ENCODE measurements around the gene ADGRV1.

The ADGRV1 gene

DNA sequence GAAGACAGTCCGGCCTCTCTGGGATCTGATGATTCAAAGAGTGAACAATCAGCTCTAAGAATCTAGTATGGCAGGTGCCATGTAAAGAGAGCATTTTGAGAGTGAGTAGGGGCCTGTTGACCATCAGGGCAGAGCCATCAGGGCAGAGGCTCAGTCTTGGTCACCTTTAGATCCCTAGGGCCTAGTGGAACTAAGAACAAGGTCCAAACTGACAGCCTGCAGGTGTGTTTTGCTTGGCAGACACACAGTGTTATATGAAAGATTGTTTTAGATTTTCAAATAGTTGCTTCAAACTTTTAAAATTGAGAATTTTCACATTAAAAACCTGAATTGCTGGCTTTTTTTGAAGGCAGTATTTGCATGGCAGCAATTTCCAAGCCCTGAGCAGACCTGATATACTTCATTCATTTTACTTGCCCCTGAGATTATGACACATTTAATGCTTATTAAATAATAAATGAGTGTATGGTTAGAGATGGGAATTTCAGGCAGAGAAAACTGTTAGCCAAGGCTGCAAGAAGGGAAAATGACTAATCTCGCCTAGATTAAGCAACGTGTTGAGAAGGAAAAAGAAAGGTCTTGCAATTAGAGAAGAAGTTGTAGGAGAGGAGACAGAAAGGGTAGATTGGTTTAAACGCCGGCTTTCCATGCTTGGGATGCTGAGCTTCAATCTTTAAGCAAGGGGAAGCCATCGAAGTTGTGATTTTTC, 544.9 kb downstream of the ADGRV1 start:
- Histone ChIP-seq H3K4me1 (ENCODE audit: insufficient read depth, low read length) (no peaks in the 10 kb centered on the region), H2AFZ (ENCODE audit: low read depth, low read length) (no peak overlapping the region), H4K20me1 (ENCODE audit: insufficient read depth, low read length) (no peaks in the 10 kb centered on the region), H3K27me3 (ENCODE audit: insufficient read depth, low read length, poor library complexity) (peaks cover 6% of the 10 kb centered on the region), H3K36me3 (ENCODE audit: insufficient read depth, low read length) (no peaks in the 10 kb centered on the region), H3K9ac (ENCODE audit: low read depth, low read length) (no peak overlapping the region), H3K79me2 (ENCODE audit: insufficient read depth, low read length) (no peaks in the 10 kb centered on the region), H3K27ac (ENCODE audit: low read length) (no peak overlapping the region), H3K4me3 (ENCODE audit: low read depth in 1 of 2, low read length in 2 of 2) (no peak overlapping the region), H3K4me2 (ENCODE audit: insufficient read depth, low read length) (no peak overlapping the region), H3K9me3 (ENCODE audit: insufficient read depth, low read length, severe bottlenecking) (no peaks in the 10 kb centered on the region)
- TF ChIP-seq, protein P1, sequence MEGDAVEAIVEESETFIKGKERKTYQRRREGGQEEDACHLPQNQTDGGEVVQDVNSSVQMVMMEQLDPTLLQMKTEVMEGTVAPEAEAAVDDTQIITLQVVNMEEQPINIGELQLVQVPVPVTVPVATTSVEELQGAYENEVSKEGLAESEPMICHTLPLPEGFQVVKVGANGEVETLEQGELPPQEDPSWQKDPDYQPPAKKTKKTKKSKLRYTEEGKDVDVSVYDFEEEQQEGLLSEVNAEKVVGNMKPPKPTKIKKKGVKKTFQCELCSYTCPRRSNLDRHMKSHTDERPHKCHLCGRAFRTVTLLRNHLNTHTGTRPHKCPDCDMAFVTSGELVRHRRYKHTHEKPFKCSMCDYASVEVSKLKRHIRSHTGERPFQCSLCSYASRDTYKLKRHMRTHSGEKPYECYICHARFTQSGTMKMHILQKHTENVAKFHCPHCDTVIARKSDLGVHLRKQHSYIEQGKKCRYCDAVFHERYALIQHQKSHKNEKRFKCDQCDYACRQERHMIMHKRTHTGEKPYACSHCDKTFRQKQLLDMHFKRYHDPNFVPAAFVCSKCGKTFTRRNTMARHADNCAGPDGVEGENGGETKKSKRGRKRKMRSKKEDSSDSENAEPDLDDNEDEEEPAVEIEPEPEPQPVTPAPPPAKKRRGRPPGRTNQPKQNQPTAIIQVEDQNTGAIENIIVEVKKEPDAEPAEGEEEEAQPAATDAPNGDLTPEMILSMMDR (IDR thresholded peaks at IDR 0.05; ENCODE audit: borderline replicate concordance, extremely low read depth, low read length, poor library complexity, severe bottlenecking): no peak
- no peak for TF ChIP-seq EZH2 (IDR thresholded peaks at IDR 0.05; ENCODE audit: borderline replicate concordance, low read depth, low read length, severe bottlenecking)
- no peak for DNase-seq
- no peak for ATAC-seq (ENCODE audit: insufficient read depth, low read depth)

GRCh38 chr5:91104062-91104448, 545.5 kb downstream of the ADGRV1 start:
- Histone ChIP-seq H3K27me3 (ENCODE audit: insufficient read depth, low read length, poor library complexity) (peaks cover 6% of the 10 kb centered on the region), H2AFZ (ENCODE audit: low read depth, low read length) (no peak overlapping the region), H3K9me3 (ENCODE audit: insufficient read depth, low read length, severe bottlenecking) (no peaks in the 10 kb centered on the region), H3K4me3 (ENCODE audit: low read depth in 1 of 2, low read length in 2 of 2) (no peak overlapping the region), H3K4me1 (ENCODE audit: insufficient read depth, low read length) (no peaks in the 10 kb centered on the region), H3K9ac (ENCODE audit: low read depth, low read length) (no peak overlapping the region), H3K4me2 (ENCODE audit: insufficient read depth, low read length) (no peak overlapping the region), H3K36me3 (ENCODE audit: insufficient read depth, low read length) (no peaks in the 10 kb centered on the region), H3K27ac (ENCODE audit: low read length) (no peak overlapping the region), H4K20me1 (ENCODE audit: insufficient read depth, low read length) (no peaks in the 10 kb centered on the region), H3K79me2 (ENCODE audit: insufficient read depth, low read length) (no peaks in the 10 kb centered on the region)
- TF ChIP-seq, protein P1 (IDR thresholded peaks at IDR 0.05; ENCODE audit: borderline replicate concordance, extremely low read depth, low read length, poor library complexity, severe bottlenecking): no peak
- no peak for TF ChIP-seq EZH2 (IDR thresholded peaks at IDR 0.05; ENCODE audit: borderline replicate concordance, low read depth, low read length, severe bottlenecking)
- ATAC-seq (ENCODE audit: insufficient read depth, low read depth): no peak
- no peak for DNase-seq

GRCh38 chr5:91106842-91107511, 548.4 kb downstream of the ADGRV1 start:
- ATAC-seq (ENCODE audit: insufficient read depth, low read depth): no peak
- Histone ChIP-seq H3K4me3 (ENCODE audit: low read depth in 1 of 2, low read length in 2 of 2) (no peak overlapping the region), H3K9me3 (ENCODE audit: insufficient read depth, low read length, severe bottlenecking) (no peaks in the 10 kb centered on the region), H3K9ac (ENCODE audit: low read depth, low read length) (no peak overlapping the region), H2AFZ (ENCODE audit: low read depth, low read length) (no peak overlapping the region), H3K27me3 (ENCODE audit: insufficient read depth, low read length, poor library complexity) (peaks cover 3% of the 10 kb centered on the region), H3K27ac (ENCODE audit: low read length) (no peak overlapping the region), H3K79me2 (ENCODE audit: insufficient read depth, low read length) (no peaks in the 10 kb centered on the region), H3K4me1 (ENCODE audit: insufficient read depth, low read length) (no peaks in the 10 kb centered on the region), H3K4me2 (ENCODE audit: insufficient read depth, low read length) (no peak overlapping the region), H4K20me1 (ENCODE audit: insufficient read depth, low read length) (no peaks in the 10 kb centered on the region), H3K36me3 (ENCODE audit: insufficient read depth, low read length) (no peaks in the 10 kb centered on the region)
- DNase-seq: no peak
- TF ChIP-seq, protein P1 (IDR thresholded peaks at IDR 0.05; ENCODE audit: borderline replicate concordance, extremely low read depth, low read length, poor library complexity, severe bottlenecking): no peak
- TF ChIP-seq EZH2 (IDR thresholded peaks at IDR 0.05; ENCODE audit: borderline replicate concordance, low read depth, low read length, severe bottlenecking): no peak

All from DND-41 (cell line).